SW 1271 (cell line): ENCODE data around the gene ENTPD8.
"Not testable (repeated sequence)": the region's sequence is repeated elsewhere in the genome, so short reads cannot be mapped to it uniquely, and the experiment has no call there.

Experiments used
- DNase-seq, 2 experiments: peaks; one replicate each; lab custom pipeline; 2025; lab: John Stamatoyannopoulos, UW

The ENTPD8 gene

GRCh38 chr9:137411645-137412380, 29.3 kb downstream of the ENTPD8 start:
- peak; percentile 83 to 91 for DNase-seq

DNA sequence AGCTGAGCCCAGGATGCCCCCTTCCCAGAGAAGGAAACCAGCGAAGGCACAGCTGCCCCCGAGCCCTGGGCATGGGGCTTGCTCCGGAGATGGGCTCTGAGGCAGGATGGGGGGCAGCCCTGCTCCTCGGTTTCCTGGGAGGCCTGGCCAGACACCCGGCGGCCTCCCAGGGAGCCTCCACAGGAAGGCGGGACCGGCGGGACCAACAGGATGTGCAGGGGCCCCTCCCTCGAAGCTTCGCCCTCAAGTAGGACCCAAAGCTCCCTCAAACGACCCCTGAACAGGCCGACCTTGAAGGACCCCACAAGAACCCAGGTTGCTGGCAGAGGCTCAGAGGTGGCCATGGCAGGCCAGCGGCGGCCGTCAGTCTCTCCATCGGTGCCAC, 29.9 kb downstream of the ENTPD8 start:
- peak in 1 of 2 experiments; percentile 63 for DNase-seq

- no peak for DNase-seq
These were observed 30.3 kb downstream of the ENTPD8 start for GRCh38 chr9:137410891-137411249.

GRCh38 chr9:137410236-137410890, 30.8 kb downstream of the ENTPD8 start:
- not testable (repeated sequence) for DNase-seq

- DNase-seq: no peak
These were observed 31.6 kb downstream of the ENTPD8 start for GRCh38 chr9:137409515-137409914.

DNA sequence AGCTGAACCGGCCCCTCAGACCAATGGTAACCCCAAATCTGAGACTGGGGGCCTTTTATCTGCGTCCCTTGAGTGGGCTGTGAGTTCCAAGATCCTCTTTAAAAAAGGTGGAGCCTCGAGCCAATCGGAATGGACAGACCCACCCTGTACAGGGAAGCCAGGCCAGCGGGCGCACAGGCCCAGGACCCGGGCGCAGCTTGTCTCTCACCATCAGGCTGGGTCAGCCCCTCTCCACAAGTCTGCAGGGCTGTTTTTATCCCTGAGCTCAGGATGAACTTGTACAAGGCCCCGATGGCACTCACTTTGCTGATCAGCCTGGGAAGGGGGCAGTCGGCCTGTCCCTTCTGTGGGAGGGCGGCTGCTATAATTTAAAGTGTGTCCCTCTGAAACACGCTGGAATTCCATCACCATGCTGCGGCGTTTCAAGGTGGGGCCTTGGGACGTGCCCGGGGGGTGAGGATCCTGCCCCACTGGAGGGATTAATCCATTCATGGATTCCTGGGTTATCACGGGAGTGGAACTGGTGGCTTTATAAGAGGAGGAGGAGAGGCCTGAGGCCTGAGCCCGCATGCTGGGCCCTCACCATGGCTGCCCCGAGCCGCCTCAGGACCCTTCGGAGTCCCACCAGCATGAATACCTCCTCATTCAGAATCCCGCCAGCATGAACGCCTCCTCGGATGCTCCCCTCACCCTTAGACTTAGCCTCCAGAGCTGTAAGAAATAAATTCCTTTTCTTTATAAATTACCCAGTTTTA, 32.3 kb downstream of the ENTPD8 start:
- no peak for DNase-seq

- DNase-seq: no peak
These were observed 33.4 kb downstream of the ENTPD8 start for GRCh38 chr9:137407590-137408300.

GRCh38 chr9:137406876-137407589, 34.1 kb downstream of the ENTPD8 start:
- no peak for DNase-seq

DNA sequence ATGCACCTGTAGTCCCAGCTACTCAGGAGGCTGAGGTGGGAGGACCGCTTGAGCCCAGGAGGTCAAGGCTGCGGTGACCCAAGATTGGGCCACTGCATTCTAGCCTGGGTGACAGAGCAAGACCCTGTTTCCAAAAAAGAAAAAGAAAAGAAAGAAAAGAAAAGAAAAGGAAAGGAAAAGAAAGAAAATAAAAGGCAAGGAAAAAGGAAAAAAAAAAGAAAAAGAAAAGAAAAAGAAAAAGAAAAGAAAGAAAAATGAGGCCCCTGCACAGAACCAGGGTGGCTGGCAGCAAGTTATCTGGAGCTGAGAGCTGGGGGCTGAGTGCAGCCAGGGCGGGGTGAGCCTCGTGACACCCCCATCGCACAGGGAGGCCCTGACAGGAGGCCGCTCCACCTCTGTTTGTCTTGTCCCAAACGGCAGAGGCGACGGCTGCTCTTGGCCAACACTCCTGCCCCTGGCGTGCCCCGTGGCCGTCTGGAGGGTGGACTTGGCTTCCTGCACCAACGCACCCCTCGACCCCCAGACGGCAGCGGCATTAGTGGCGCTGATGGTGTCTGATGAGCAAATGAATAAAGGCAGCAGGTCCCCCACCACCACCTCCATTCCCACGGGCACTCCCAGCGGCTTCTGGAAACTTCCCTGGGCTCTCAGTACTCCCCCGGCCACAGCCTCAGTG, 34.9 kb downstream of the ENTPD8 start:
- no peak for DNase-seq

DNA sequence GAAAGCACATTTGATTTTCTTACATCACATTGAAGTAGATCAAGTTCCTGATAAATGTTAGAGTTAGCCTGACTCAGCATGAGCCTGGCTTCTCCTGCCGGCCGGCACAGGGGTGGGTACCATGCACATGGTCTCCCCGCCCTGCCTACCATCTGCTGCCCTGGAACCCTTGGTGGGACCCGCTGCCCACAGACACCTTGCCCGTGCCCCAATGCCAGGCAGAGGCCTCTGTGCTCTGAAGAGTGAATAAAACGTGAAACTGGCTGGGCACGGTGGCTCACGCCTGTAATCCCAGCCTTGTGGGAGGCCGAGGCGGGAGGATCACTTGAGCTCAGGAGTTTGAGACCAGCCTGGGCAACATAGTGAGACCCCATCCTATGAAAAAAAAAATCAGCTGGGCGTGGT, 35.5 kb downstream of the ENTPD8 start:
- no peak for DNase-seq

DNA sequence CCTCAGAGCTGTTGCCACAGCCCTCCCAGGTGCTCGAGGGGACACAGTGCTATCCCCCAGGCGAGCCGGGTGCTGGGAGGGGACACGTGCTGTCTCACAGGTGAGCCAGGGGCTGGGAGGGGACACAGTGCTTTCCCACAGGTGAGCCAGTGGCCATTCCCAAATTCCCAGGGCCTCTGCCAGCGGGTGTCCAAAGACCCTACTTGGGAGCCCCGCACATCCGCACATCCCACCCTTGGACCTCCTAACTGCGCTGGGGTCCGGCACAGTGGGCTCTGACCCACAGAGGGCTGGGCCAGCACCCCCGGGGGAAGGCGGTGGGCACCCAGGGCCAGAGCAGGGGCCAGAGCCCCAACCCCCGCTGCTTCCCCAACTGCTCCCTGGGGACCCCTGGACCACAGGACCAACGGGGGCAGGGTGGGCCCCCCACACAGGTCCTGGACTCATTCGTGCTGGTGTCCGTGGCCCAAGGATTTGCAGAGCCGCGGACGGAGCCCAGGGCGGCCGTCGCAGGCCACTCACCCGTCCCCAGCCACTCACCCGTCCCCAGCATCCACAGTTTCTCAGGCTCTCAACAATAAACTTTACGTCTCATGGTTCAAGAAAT, 36.1 kb downstream of the ENTPD8 start:
- DNase-seq: no peak

DNA sequence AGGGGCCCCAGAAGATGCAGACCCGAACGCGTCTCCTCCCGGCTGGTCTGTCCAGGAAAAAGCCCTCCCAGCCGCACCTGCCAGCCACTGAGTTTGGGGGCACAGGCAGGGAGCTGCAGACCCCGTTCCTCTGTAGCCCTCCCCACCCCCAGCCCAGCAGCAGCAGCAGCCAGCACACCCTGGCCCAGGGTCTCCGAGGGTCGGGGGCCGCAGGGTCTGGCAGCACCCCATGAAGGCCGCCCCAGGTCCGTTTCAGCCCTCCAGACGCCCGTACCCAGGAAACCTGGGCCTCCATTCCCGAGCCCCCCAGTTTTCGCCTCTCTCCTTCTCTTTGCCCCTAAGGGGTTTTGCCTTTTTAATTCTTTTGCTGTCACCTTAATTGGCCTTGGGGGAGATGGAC, 37.9 kb downstream of the ENTPD8 start:
- no peak for DNase-seq

DNA sequence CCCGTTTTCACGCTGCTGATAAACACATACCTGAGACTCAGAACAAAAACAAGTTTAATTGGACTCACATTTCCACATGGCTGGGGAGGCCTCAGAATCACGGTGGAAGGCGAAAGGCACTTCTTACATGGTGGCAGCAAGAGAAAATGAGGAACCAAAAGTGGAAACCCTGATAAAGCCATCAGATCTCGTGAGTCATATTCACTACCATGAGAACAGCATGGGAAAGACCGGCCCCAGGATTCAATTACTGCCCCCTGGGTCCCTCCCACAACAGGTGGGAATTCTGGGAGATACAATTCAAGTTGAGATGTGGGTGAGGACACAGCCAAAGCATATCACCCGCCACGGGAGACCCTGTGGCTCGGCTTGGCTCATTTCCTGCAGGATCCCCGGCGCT, 38.4 kb downstream of the ENTPD8 start:
- no peak for DNase-seq

DNA sequence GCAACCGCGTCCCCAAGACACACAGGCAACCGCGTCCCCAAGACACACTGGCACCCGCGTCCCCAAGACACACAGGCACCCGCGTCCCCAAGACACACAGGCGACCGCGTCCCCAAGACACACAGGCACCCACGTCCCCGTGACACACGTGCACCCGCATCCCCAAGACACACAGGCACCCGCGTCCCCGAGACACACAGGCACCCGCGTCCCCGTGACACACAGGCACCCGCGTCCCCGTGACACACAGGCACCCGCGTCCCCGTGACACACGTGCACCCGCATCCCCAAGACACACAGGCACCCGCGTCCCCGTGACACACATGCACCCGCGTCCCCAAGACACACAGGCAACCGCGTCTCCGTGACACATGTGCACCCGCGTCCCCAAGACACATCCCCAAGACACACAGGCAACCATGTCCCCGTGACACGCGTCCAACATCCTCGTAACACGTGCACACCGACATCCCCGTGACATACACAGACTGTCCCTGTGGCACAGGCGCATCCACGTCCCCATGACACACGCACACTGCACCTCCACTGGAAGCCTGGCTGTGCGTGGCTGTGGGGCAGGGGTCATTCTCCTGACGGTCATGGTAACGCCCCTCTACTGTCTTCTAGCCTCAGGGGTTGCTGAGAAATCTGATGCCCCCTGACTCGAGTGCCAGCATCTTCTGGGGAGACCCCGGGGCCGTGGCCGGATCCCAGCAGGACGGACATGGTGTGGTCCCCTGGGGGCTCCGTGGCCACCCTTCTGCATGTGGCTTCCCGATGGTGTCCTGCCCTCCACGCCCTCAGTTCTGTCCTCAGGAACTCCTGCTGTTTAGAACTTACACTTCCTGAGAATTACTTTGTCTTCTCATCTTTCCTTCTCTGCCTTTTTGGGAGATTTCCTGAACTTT, 42.3 kb downstream of the ENTPD8 start:
- no peak for DNase-seq

- no peak for DNase-seq
These were observed 43.3 kb downstream of the ENTPD8 start for GRCh38 chr9:137397675-137398423.

GRCh38 chr9:137396634-137397367, 44.4 kb downstream of the ENTPD8 start:
- no peak for DNase-seq

GRCh38 chr9:137396227-137396626, 44.9 kb downstream of the ENTPD8 start:
- no peak for DNase-seq

DNA sequence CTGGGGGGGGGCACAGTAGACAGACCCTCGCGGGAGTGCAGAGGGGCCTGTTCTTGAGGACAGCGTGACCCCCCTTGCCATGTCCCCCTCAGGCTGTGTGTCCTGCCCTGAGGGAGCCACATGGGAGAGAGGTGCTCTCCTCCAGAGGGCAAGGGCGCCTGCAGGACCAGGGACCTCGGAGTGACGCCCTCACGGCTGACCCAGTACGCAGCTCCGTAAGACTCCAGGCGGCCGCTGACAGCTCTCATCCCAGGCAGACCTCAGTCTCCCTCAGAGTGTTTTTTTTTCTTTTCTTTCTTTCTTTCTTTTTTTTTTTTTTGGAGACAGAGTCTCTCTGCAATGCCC, 45.5 kb downstream of the ENTPD8 start:
- no peak for DNase-seq
